HG03558 (cell line): Measurements from ENCODE around the gene PPP1R12C.

ENCODE experiments used
- ATAC-seq: cut with Tn5 transposase; IDR thresholded peaks from one replicate; pipeline ENCODE4 v1.9.1; 2021; ENCODE audit warnings: moderate number of reproducible peaks; ENCODE audit not compliant: unreplicated experiment; ENCODE audit errors: extremely low read depth

PPP1R12C gene

DNA sequence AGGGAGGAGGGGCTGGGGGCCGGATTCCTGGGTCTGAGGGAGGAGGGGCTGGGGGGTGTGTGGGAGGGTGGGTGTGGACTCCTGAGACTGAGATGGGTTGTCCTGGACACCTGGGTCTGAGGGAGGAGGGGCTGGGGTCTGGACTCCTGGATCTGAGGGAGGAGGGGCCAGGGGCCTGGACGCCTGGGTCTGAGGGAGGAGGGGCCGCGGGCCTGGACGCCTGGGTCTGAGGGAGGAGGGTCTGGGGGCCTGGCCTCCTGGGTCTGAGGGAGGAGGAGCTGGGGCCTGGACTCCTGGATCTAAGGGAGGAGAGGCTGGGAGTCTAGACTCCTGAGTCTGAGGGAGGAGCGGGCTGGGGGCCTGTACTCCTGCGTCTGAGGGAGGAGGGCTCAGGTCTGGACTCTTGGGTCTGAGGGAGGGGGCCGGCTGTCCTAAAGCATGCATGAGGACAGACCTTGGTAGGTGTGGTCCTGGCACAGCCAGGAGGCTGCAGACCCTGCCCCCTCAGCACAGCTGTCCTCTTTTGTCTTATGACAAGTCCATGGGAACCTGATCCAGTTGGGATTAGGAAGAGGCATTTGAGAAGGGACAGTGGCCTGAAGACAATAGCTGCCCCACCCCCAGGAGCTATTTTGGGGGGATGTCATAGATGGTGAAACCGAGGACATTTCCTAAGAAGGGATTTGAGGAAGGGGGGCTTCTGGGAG lies 30.3 kb upstream of the PPP1R12C start:
- no peak for ATAC-seq

DNA sequence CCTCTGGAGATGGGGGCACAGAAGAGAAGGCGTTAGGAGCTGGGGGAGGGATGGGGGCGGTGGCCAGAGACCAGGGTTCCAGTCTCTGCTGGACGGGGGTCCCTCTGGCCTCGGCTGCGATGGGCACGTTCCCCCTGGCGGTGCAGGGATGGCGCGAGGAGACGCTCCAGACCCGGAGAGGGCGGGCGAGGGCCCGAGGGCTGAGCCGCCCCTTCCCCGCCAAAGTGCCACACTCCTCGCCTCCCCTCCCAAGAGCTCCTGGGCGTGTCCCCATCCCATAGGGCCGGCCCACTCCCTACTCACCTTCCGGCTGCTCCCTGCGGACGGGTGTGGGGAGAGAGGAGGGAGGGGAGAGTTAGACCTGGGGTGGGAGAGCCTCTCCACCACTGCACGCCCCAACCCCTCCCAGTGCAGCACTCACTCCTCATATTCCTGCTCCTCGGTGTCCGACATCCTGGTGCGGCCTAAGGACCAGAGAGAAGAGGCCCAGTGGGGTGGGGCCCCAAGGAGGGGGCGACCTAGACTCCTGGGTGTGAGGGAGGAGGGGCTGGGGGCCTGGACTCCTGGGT lies 29.4 kb upstream of the PPP1R12C start:
- ATAC-seq = no peak

DNA sequence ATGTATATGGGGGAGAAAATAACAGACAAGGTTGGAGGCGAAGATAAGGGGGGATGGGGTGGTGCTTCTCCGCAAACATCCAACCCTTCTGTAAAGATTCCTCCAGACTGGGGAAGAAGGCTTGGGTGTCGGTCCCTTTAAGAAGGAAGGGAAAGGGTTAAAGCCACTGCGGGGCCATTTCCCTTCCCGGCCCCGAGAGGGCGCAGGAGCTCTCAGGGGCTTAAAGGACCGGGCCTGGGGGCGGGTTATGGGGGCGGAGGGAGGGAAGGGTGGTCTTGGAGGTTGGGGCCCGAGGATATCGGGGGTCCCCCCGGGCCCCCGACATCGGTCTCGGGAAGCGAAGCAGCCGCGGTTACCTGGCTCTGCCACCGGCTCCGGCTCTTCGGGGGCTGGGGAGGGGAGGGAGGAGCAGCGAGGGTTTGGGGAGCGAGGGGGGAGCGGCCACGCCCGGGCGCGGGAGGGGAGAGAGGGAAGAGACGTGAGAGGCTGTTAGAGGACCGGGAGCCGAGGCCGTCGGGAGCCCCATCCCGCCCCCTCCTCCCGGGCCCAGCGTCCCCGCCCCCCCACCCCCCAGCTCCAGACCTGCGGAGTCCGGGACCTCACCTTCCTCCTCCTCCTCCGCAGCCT lies 28.8 kb upstream of the PPP1R12C start:
- ATAC-seq = no peak

DNA sequence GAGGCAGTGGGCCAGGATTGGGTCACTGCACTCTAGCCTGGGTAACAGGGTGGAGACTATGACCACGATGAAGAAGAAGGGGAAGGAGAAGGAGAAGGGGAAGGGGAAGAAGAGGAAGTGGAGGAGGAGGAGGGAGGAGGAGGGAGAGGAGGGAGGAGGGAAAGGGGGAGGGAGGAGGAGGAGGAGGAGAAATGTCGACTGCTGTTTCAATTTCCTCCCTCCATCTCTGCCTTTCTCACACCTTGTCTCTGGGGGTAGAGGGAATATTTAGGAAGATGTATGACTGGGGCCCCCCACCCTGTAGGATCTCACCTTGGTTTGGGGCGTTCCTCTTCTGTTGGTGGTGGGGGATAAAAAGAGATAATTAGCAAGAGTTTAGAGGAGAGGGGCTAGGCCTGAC lies 27.8 kb upstream of the PPP1R12C start:
- ATAC-seq = no peak

DNA sequence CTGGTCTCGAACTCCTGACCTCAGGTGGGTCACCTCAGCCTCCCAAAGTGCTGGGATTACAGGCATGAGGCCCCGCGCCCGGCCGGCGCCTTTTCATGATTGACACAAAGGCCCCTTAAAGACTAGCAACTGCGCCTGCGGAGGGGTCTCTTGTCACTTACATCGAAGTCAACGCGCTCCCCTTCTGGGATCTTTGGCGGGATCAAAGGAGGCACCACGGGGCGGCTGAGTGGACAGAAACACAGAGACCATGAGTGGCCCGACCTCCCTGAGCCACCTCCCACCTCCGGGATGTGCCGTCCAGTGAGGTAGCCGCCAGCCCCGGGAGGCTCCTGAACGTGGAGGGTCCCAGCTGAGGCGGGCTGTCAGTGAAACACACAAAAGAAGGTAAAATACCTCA lies 24.3 kb upstream of the PPP1R12C start:
- no peak for ATAC-seq

DNA sequence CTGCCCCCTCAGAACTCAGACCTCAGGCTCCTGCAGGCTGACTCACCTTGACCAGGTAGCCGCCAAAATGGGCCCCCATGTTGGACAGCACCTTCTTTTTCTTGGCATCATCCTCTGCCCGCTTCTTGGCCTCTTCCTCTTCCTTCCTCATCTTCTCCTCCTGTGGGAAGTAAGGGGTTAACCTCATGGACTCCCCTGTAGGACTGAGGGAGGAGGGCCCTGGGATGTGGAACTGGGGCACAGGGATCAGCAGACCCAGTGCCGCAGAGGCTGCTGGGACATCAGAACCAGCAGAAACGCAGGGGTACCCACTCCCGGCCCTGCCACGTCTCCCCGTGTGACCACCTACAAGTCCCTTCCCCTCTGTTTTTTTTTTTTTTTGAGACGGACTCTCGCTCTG lies 20.5 kb upstream of the PPP1R12C start:
- ATAC-seq = no peak

DNA sequence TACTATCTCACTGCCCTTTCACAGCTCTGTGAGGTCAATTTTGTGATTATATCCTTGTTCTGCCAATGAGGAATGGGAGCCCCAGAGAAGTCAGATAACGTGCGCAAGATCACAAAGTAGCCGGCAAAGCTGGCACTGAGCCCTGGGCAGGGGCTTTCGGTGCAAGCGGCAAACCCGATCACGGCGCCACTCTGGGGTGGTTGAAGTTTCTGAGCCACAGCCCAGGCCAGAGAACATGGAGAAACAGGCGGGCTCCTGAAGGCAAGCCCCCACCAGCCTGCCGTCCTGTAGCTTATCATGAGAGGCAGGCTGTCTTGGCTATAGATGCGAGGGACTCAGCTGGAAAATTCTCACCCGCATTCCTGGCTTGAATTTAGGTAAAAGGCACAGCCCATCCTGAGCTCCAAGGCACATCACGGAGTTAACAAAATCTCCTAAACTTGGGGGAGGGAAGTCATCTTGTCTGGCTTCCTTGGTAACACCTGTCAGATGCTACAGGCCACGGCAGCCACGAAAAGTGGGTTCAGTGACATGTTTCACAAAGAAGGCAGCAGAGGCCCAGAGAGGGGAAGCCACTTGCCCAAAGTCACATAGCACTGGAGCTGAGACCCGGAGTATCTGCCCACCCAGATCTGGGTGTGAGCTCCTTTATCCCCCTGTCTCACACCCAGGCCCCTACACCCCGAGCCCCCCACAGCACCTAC lies 19.1 kb upstream of the PPP1R12C start:
- ATAC-seq = no peak

DNA sequence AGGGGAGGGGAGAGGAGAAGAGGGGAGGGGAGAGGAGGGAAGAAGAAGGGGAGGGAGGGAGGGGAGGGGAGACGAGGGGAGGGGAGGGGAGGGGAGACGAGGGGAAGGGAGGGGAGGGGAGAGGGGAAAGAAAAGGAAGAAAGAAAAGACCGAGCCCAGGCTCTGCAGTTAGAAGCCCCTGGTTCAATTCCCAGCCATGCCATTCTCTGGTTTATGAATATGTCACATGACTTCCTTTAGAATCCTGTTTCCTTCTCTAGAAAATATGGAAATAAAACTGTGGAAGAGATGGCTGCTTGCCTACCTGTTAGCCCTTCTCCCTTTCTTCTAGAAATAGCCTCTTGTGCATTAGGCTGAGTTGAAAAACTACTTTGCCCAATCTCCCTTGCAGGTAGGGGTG lies 17.3 kb upstream of the PPP1R12C start:
- no peak for ATAC-seq

DNA sequence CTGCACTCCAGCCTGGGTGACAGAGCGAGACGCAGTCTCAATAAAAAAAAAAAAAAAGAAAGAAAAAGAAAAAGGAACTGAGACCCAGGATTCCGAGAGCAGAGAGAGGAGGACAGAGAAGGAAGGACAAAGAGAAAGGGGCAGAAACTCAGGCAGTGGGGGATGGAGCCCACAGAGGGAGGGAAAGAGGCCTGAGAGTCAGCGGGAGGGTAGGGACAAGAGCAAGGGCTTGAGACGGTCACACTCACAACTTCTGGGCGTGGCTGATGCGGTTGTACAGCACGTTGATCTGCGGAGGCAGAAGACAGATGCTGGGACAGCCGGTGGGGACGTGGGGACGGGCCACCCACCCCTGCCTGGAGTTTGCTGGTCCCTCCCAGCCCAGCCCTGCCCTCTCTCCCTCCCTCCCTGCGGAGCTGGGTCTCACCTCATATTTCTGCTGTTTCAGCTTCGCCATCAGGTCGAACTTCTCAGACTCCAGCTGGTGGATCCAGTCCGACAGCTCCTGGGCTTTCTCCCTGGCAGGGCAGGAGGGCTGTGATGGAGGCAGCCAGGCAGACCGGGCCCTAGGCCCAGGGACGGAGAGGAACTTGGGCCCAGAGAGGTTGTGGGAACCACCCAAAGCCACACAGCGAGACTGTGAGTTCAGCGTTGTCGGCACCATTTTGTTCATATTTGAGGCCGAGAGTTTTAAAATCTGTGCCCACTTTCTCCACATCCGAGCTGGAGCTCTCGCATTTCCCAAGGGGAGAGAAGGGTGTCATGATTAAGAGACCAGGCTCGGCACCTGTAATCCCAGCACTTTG lies 16.4 kb upstream of the PPP1R12C start:
- ATAC-seq = no peak

DNA sequence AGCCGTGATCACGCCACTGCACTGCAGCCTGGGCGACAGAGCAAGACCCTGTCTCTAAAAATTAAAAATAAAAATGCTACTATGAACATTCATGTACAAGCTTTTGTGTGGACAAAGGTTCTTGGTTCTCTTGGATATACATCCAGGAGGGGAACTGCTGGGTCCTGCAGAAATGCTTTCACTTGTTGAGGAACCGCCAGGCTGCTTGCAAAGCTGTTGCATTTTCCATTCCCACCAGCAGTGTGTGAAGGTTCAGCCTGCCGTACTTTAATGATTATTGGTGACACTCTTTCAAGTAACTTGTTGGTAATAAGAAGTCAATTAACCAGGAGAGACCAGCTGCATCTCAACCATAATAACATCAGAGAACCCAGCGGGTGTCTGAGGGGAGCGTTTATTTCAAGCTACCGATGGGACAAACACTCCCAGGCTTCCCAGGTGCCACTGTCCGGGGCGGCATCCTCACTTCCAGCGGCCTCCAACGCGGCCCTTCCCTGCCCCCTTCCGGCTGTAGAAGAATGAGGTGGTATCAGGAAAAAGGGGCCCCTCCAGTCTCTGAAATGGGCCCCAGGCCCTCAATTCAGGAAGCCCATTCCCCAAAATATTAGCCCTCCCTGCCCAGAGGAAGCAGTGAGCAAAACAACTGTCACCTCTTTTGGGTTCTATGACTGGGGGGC lies 15.2 kb upstream of the PPP1R12C start:
- ATAC-seq = no peak

DNA sequence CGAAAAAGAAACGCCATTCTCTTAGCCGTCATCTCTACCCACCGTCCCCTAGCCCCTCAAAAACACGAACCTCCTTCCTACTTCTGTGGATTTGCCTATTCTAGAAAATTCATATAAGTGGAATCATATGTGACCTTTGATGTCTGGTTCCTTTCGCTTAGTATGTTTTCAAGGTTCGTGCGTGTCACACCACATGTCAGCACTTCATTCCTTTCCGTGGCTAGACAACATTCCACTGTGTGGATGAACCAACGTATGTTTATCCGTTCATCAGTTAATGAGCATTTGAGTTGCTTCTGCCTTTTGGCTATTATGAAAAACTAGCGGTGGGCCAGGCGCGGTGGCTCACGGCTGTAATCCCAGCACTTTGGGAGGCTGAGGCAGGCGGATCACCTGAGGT lies 14.0 kb upstream of the PPP1R12C start:
- ATAC-seq = no peak

DNA sequence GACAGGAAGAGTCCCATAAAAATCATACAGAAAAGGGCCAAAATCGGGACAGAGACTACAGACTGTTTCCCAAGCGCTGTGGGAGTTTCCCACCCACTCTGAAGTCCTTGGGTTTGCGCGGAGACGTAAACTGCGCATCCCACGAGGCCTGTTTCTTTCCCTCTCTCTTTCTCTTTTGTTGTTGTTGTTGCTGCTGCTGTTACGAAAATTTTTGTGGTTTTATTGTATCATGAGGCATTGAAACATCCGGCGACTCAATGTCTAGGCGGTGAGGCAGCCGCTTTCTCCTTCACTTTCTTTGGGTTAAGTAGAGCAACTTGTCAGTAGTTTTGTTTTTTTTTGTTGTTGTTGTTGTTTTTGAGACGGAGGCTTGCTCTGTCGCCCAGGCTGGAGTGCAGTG lies 1.6 kb upstream of the PPP1R12C start:
- no peak for ATAC-seq

DNA sequence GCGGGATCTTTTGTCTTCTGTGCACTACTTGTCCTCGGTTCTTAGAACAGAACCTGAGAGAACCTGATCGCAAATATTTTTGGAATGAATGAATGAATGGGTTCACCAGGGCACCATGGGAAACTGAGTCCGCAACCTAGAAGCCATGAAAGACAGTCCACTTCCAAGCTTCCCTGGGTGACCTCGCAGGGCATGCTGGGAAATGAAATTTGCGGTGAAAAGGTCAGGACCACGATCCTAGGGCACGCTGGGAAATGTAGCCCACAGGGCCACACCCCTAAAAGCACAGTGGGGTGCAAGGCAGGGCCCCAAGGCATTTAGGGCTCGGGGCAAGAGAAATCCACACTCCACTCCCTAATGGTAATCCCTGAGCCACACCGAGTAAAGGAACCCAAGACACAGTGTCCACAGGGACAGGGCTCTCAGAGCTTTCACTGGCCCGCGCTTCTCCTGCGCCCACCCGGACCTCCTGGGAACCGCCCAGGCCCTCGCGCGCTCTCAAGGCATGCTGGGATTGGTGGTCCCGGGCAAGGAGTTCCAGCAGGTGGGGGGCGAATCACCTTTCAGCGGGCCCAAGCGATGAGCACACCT lies 1.1 kb upstream of the PPP1R12C start:
- ATAC-seq = no peak

DNA sequence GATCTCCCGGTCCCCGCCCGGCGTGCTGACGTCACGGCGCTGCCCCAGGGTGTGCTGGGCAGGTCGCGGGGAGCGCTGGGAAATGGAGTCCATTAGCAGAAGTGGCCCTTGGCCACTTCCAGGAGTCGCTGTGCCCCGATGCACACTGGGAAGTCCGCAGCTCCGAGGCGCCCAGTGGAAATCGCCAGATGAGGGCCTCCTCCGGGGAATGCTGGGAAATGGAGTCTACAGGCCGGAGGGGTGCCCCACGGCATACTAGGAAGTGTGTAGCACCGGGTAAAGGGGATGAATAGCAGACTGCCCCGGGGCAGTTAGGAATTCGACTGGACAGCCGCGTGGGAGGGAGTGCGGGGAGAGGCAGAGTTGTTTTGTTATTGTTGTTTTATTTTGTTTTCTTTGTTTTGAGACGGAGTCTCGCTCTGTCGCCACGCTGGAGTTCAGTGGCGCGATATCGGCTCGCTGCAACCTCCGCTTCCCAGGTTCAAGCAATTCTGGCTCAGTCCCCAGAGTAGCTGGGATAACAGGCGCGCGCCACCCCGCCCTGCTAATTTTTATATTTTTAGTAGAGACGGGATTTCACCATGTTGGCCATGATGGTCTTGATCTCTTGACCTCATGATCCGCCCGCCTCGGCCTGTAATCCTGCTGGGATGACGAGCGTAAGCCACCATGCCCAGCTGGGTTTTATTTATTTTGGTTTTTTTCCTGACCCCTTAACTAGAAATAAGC lies 390 bp upstream of the PPP1R12C start:
- peak; percentile 70 for ATAC-seq

DNA sequence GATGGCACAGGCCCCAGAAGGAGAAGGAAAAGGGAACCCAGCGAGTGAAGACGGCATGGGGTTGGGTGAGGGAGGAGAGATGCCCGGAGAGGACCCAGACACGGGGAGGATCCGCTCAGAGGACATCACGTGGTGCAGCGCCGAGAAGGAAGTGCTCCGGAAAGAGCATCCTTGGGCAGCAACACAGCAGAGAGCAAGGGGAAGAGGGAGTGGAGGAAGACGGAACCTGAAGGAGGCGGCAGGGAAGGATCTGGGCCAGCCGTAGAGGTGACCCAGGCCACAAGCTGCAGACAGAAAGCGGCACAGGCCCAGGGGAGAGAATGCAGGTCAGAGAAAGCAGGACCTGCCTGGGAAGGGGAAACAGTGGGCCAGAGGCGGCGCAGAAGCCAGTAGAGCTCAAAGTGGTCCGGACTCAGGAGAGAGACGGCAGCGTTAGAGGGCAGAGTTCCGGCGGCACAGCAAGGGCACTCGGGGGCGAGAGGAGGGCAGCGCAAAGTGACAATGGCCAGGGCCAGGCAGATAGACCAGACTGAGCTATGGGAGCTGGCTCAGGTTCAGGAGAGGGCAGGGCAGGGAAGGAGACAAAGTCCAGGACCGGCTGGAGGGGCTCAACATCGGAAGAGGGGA lies 1.1 kb downstream of the PPP1R12C start:
- ATAC-seq = no peak

DNA sequence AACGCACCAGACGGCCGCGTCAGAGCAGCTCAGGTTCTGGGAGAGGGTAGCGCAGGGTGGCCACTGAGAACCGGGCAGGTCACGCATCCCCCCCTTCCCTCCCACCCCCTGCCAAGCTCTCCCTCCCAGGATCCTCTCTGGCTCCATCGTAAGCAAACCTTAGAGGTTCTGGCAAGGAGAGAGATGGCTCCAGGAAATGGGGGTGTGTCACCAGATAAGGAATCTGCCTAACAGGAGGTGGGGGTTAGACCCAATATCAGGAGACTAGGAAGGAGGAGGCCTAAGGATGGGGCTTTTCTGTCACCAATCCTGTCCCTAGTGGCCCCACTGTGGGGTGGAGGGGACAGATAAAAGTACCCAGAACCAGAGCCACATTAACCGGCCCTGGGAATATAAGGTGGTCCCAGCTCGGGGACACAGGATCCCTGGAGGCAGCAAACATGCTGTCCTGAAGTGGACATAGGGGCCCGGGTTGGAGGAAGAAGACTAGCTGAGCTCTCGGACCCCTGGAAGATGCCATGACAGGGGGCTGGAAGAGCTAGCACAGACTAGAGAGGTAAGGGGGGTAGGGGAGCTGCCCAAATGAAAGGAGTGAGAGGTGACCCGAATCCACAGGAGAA lies 1.9 kb downstream of the PPP1R12C start:
- ATAC-seq = no peak

DNA sequence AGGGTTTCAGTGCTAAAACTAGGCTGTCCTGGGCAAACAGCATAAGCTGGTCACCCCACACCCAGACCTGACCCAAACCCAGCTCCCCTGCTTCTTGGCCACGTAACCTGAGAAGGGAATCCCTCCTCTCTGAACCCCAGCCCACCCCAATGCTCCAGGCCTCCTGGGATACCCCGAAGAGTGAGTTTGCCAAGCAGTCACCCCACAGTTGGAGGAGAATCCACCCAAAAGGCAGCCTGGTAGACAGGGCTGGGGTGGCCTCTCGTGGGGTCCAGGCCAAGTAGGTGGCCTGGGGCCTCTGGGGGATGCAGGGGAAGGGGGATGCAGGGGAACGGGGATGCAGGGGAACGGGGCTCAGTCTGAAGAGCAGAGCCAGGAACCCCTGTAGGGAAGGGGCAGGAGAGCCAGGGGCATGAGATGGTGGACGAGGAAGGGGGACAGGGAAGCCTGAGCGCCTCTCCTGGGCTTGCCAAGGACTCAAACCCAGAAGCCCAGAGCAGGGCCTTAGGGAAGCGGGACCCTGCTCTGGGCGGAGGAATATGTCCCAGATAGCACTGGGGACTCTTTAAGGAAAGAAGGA lies 2.8 kb downstream of the PPP1R12C start:
- ATAC-seq = no peak

DNA sequence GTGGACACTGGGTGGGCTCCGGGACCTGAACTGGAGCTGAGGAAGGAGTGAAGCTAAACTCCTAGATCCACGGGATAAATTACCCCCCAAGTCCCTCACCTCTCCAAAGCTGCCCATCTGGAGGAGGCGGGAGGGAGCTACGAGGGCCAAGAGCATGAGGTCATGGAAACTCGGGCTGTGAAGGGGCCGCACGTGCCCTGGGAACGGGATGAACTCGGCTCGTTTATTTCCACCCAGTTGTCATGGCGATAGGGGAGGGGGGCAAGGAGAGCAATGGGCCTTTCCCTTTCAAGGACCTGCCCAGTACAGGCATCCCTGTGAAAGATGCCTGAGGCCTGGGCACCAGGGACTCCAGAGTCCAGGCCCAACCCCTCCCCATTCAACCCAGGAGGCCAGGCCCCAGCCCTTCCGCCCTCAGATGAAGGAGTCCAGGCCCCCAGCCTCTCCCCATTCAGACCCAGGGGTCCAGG lies 3.8 kb downstream of the PPP1R12C start:
- ATAC-seq = no peak
